HL-60 (cell line): ENCODE data around the gene RRAGD.
A peak's percentile ranks its signal among the peaks of the same experiment; 100 is the strongest.

ENCODE experiments used
- DNase-seq, 2 experiments: peaks; one replicate each; pipeline ENCODE4 v3.0.0-alpha.2; 2010 to 2020; ENCODE audit warnings: low read depth in 1 of 2, low spot score in 1 of 2
- H3K27ac ChIP-seq: fragments of 250-450 bp; sonication (Bioruptor Pico); replicated peaks from 2 replicates; pipeline ENCODE4 v1.5.1; 2020; ENCODE audit warnings: mild to moderate bottlenecking, moderate library complexity
- H3K27me3 ChIP-seq: fragments of 250-450 bp; sonication (Bioruptor Pico); 2 replicates; pipeline ENCODE4 v1.5.1; 2021; ENCODE audit warnings: mild to moderate bottlenecking, moderate library complexity; ENCODE audit not compliant: insufficient read depth, poor library complexity, severe bottlenecking
- H3K4me3 ChIP-seq: replicated peaks from 2 replicates; pipeline ENCODE4 v1.5.1; 2011; ENCODE audit warnings: mild to moderate bottlenecking, control low read depth, low read length; ENCODE audit not compliant: insufficient read depth
- CTCF ChIP-seq: IDR thresholded peaks from one replicate; pipeline ENCODE4 v1.5.1; 2011; ENCODE audit warnings: low read length, control low read depth, inconsistent platforms; ENCODE audit not compliant: insufficient read depth
- GABPA ChIP-seq: IDR thresholded peaks from 2 replicates; pipeline ENCODE4 v1.6.1; 2012; ENCODE audit warnings: low read depth
- POLR2AphosphoS5 ChIP-seq: IDR thresholded peaks from 2 replicates; pipeline ENCODE4 v1.6.1; 2012; ENCODE audit warnings: low read depth
- REST ChIP-seq: IDR thresholded peaks from 2 replicates; pipeline ENCODE4 v1.6.1; 2012; ENCODE audit warnings: low read depth; ENCODE audit not compliant: insufficient replicate concordance
- SPI1 ChIP-seq: IDR thresholded peaks from 2 replicates; pipeline ENCODE4 v1.6.1; 2012; ENCODE audit warnings: low read depth, mild to moderate bottlenecking, borderline replicate concordance

The RRAGD gene

GRCh38 chr6:89372506-89372901 lies 39.6 kb downstream of the RRAGD start:
- no peak overlapping the region for H3K27ac ChIP-seq
- TF ChIP-seq REST, result no peak
- TF ChIP-seq POLR2AphosphoS5, result no peak
- no peak for TF ChIP-seq CTCF
- no peak for TF ChIP-seq SPI1
- no peak for TF ChIP-seq GABPA
- no peak overlapping the region for H3K4me3 ChIP-seq
- H3K27me3 ChIP-seq, result no peaks in the 10 kb centered on the region
- no peak for DNase-seq

- peak; percentile 48 to 83 for DNase-seq
These were observed 40.1 kb downstream of the RRAGD start for GRCh38 chr6:89371849-89372505.

More at GRCh38 chr6:89371849-89372505, 40.1 kb downstream of the RRAGD start:
- TF ChIP-seq REST (no peak), POLR2AphosphoS5 (0 out of 2 replicates have a peak, but pooled peaks have one; percentile 14), CTCF (peak; percentile 97), SPI1 (peak; percentile 43), GABPA (no peak)
- no peaks in the 10 kb centered on the region for H3K27me3 ChIP-seq
- no peak overlapping the region for H3K27ac ChIP-seq
- no peak overlapping the region for H3K4me3 ChIP-seq
